UCSD-AML1 (cell line): Measurements from ENCODE around the gene PIP5K1B.
A peak's percentile ranks its signal among the peaks of the same experiment; 100 is the strongest.

ENCODE experiments used
- DNase-seq: peaks from one replicate; lab custom pipeline; 2025; ENCODE audit not compliant: unreplicated experiment; lab: John Stamatoyannopoulos, UW

PIP5K1B gene

GRCh38 chr9:68707801-68708488 is 2.9 kb downstream of the PIP5K1B start:
- no peak for DNase-seq

GRCh38 chr9:68708513-68708912 is 3.5 kb downstream of the PIP5K1B start:
- DNase-seq: no peak

- no peak for DNase-seq
Measured at GRCh38 chr9:68709291-68710110, 4.5 kb downstream of the PIP5K1B start.

- no peak for DNase-seq
Measured at GRCh38 chr9:68710111-68710471, 5.1 kb downstream of the PIP5K1B start.

- DNase-seq: no peak
Measured at GRCh38 chr9:68711281-68711680, 6.2 kb downstream of the PIP5K1B start.

GRCh38 chr9:68711932-68712331 is 6.9 kb downstream of the PIP5K1B start:
- DNase-seq: no peak

GRCh38 chr9:68714416-68715180 is 9.6 kb downstream of the PIP5K1B start:
- peak; percentile 50 for DNase-seq

GRCh38 chr9:68715181-68715456 is 10.1 kb downstream of the PIP5K1B start:
- DNase-seq: no peak

- no peak for DNase-seq
Measured at GRCh38 chr9:68717552-68718443, 12.8 kb downstream of the PIP5K1B start.

GRCh38 chr9:68719847-68720246 is 14.8 kb downstream of the PIP5K1B start:
- DNase-seq: no peak

GRCh38 chr9:68720656-68721313 is 15.7 kb downstream of the PIP5K1B start:
- DNase-seq: no peak

GRCh38 chr9:68721666-68722330 is 16.8 kb downstream of the PIP5K1B start:
- no peak for DNase-seq

- no peak for DNase-seq
Measured at GRCh38 chr9:68725070-68725469, 20.0 kb downstream of the PIP5K1B start.

- DNase-seq: no peak
Measured at GRCh38 chr9:68726489-68726888, 21.4 kb downstream of the PIP5K1B start.

GRCh38 chr9:68727636-68728035 is 22.6 kb downstream of the PIP5K1B start:
- DNase-seq: no peak

- no peak for DNase-seq
Measured at GRCh38 chr9:68728731-68729130, 23.7 kb downstream of the PIP5K1B start.

GRCh38 chr9:68730570-68731235 is 25.7 kb downstream of the PIP5K1B start:
- no peak for DNase-seq

- DNase-seq: no peak
Measured at GRCh38 chr9:68731857-68732256, 26.8 kb downstream of the PIP5K1B start.

- DNase-seq: no peak
Measured at GRCh38 chr9:68732405-68733020, 27.5 kb downstream of the PIP5K1B start.
